Left lobe of liver (tissue), 2 donors: ENCODE measurements around the gene AGFG1. TPM values are rescaled to one million over a fixed set of nuclear protein-coding genes. Genes with fewer than 3 reads are reported as not detected.
"Not testable (repeated sequence)": the region's sequence is repeated elsewhere in the genome, so short reads cannot be mapped to it uniquely, and the experiment has no call there.

ENCODE experiments used
- ATAC-seq: fragments of 200-7000 bp; cut with Tn5 transposase; one replicate; pipeline ENCODE4 v1.9.1; 2020; ENCODE audit warnings: mild to moderate bottlenecking, moderate library complexity
- DNase-seq: peaks from one replicate; pipeline ENCODE4 v3.0.0-alpha.2; 2020; ENCODE audit warnings: low spot score
- total RNA-seq: library from RNA; stranded (reverse); gene quantifications from one replicate; pipeline ENCODE4 v1.2.1, GENCODE V29; 2021
- donor health status: DM: no; HTN: no; CAD: no; lungs with moderate emphysema.
- donor health status: DM: no; HTN: yes; CAD: no.

AGFG1 gene
- total RNA-seq, 1 donor from 2014 or later, result 21.9 TPM

DNA sequence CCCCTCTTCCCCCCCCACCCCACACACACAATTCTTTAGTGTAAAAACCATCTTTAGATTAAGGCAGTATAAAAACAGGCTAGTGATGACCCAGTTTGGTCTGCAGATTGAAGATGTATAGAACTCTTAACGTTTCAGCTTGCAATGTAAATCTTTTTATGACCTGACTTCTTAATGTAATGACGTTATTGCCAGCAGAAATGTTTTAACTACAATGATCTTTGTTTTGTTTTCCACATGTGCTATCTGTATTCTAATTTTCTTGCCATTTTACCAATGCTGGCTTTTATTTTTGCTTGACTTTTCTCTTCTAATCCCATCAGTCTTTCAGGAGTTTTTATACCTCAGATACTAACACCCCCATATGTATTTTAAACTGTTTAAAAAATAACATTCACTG is 25.2 kb downstream of the AGFG1 start:
- ATAC-seq (no peak), DNase-seq (no peak)

DNA sequence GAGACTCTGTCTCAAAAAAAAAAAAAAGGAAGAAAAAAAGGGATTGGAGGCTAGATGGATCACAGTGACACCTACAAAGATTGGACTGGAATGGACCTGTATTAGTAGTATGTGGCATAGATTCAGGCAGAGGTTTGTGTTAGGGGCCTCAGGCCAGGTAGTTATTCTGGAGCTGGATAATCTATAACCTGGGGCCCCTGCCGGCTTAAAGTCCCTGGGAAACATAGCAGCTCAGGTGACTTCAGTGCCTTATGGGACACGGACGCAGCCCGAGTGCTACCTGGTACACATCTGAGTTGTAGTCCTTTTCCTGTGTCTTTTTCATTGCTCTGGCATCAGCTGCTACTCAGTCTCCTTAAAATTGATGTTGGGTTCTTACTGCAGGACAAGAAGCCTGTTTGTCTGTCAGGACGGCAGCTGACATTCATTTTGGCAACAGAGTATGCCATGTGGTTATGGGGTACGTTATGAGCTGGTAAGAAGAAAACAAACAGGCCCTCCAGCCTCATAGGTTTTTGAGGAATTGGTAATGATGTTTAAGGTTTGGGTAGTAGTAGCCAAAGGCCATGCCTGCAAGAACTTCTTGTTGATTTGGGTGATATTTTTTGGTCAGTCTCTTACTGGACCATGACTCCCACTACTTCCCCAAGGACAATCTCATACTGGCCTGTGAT is 27.8 kb downstream of the AGFG1 start:
- DNase-seq (no peak), ATAC-seq (no peak)

DNA sequence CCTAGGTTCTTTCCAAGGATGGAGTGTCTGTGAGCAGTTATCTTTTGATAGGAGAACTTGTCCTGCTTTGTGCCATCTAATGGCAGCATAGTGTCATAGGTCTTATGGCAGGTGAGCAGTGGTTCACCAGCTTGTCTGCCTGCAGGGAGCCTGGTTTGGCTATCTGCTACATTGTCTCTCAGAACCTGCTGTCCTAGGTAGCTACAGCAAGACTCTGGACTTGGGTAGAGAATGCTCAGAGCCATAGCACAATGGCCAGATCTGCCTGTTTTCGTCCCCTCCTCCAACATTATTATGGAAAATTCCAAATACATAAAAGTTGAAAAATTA is 28.3 kb downstream of the AGFG1 start:
- ATAC-seq, result peak; percentile 24
- no peak for DNase-seq

DNA sequence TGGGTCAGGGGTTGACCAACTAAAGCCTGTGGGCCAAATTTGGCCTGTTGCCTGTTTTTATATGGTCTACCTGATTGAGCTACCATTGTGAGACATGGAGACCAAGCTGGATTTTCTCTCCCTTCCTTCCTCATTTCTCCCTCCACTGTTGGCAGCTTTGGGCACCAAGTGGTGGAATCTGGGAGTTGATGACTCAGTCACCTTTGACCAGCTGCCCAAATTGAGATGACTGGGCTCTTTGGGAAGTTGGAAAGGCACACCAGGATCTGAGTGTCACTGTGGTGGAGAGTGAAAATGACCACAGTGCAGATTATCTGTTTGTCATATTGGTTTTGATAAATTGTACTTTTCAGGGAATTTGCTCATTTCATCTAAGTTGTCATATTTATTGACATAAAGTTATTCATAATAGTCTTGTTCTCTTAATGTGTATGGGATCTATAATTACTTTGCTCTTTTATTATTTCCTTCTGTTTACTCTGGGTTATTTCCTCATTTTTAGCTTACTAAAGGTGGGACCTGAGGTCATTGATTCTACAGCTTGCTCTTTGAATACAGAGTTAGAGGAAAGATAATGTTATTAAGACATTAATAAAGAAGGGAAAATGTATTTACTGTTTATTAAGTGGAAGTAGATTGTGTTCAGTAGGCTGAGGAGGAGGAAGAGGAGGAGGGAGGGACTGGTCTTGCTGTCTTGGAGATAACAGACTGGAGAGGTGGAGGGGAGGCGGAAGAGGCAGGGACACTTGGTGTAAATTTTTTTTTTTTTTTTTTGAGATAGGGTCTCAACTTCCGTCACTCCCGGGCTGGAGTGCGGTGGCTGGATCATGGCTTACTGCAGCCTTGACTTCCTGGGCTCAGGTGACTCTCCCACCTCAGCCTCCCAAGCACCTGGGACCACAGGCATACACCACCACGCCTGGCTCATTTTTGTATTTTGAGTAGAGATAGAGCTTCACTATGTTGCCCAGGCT is 31.8 kb downstream of the AGFG1 start:
- ATAC-seq (peak; percentile 95), DNase-seq (peak; percentile 66)

DNA sequence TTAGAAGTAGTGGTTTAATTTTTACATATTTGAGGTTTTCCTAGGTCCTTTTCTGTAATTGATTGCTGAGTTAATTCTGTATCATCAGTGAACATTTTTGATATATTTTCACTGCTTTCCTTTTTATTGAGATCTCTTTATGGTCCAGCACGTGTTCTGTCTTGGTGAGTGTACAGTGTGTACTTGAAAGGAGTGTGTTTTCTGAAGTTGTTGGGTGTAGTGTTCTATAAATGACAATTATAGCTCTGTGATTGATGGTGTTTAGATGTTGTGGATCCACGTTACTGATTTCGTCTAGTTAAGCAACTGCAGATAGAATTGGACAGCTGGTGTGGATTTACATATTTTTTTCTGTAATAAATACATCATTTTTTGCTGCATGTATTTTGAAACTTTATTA is 32.7 kb downstream of the AGFG1 start:
- DNase-seq (no peak), ATAC-seq (no peak)

DNA sequence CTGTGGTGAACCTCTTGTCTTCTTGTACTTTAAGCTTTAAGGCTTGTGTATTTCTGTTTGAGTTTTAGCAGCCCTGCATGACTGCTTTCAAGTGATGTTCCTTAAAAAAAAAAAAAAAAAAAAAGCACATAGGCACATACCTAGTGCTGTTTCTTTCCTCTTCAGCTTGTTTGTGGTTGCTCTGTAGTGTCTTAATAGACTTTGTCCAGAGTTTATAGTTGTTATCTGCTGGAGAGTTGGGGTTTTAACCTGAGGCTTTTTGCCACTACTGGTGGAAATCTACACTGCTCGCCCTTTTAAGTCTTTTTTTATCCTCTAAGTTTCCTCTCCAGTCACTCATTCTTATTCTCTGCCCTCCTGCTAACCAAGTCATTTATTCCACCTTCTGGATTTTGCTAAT is 34.5 kb downstream of the AGFG1 start:
- DNase-seq, result no peak
- ATAC-seq, result peak; percentile 34

DNA sequence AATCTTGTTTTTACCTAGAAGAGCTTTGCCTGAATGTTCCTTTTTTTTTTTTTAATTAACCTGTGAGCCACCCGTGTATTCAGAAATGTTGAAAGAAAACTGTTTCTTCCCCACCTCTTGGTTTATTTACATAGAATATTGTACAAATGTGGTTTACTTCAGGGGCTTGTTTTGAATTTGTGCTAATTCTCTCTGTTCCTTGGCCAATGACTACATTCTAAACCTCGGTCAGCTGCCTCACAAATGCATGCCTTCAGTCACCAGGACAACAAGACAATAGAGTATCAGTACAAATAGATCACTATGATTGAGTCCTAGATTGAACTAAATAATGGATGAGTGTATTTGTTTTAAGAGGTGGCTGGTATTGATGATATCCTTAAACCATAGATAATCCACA is 36.0 kb downstream of the AGFG1 start:
- DNase-seq, result no peak
- no peak for ATAC-seq

DNA sequence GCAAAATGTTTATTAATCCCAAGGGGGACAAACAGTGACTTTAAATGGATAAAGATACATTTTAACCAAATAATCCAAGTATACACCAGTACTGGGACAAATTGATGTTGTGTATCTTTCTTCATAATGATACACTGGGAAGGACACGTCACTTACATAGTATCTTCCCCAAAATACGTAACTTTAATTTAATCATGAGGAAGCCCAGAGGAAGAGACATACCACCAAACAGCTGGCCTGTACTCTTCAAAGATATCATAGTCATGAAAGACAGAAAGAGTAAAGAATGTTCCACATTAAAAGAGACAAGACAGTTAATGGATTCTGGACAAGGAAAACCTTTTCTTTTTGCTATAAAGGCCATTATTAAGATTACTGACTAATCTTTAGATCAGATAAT is 37.1 kb downstream of the AGFG1 start:
- no peak for DNase-seq
- ATAC-seq, result no peak

DNA sequence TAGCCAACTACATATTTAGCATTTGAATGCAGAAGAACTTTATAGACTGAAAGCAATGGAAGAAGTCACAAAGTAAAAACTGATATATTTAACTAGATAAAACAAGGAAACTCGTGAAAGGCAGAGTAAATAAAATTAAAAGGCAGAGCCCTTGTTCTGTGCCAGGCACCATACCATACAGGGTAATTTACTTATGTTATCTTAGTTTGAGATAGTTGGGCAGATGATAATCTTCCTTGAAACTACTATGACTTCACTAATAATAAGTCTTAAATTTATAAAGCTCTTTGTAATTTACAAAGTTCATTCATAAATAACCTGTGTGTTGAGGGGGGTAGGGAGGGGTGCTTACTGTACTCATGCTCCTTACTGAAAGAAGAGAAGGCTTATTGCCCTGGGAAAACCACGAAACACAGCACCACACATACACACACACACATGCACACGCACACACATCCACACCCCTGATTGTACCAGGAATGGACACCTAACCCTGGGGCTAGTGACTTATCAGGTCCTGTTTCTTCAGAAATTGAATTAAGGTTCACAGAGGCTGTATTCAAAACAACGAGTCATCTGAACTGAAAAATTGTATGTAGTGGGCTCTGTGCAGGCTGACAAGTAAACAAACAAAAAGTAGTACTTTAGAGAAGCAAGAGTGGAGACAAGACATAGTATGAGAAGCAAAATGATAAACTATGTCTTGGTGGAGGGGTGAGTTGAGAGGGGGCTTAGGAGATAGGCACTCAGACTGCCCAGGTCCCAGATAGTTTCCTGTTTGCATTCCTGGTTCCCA is 38.1 kb downstream of the AGFG1 start:
- ATAC-seq, result no peak
- DNase-seq, result no peak

DNA sequence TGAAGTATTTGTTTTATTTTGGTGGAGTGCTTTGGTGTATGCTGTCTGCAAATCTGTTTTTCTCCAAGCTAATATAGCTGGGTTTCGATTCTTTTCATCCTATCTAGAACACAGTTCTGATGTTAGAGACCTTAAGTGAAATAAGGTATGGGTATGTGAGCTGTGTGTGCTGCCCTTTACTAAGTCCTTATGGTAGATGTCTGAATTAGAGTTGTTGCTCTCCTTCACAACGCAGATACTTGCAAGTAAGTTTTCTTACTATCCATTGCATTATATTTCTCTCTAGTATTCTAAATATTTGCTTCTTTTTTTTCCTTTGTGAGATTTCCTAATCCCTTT is 38.6 kb downstream of the AGFG1 start:
- DNase-seq, result no peak
- no peak for ATAC-seq

DNA sequence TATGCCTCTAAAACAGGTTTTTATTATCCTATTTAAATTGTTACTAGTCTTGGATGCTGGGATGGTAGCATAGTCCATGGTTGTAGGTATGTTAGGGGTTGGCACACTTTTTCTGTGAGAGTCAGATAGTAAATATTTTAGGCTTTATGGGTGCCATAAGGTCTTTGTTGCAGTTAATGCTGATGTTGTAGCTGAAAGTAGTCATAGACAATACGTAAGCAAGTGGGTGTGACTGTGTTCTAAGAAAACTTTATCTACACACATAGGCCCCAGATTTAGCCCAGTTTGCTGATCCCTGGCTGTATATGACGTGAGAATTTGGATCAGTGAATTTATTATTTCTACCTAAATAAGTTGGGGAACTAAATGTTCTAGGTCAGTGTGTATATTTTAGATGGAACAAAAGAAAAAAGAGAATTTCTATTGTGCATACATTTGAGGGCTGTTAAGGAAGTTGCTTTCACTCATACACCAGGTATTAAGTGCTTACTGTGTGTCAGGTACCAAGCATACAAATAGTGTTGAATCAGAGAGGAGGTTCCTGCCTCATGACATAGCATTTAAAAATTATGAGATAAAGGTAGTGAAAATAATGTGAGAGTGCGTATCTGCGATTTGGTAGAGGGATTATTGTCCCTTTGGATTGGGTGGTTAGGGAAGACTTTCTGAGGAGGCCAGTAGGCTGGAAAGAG is 39.4 kb downstream of the AGFG1 start:
- DNase-seq (no peak), ATAC-seq (no peak)

DNA sequence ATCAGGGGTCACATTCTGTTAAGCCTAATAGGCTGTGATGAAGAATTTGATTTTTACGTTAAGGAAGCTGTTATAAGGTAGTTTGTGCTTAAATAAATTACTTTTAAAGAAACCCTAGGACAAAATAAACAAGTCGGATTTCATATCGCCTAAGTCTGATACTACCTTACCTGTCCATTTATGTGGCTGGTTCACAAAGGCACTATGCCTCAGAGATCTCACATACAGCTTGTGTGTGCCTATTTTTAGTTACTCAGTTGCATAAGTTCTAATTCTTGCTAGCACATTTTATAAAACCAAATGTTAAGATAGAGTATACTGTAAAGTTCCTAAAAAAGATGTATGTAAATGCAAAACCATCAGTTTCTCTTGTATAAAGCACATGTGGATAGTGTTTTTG is 40.0 kb downstream of the AGFG1 start:
- ATAC-seq, result no peak

DNA sequence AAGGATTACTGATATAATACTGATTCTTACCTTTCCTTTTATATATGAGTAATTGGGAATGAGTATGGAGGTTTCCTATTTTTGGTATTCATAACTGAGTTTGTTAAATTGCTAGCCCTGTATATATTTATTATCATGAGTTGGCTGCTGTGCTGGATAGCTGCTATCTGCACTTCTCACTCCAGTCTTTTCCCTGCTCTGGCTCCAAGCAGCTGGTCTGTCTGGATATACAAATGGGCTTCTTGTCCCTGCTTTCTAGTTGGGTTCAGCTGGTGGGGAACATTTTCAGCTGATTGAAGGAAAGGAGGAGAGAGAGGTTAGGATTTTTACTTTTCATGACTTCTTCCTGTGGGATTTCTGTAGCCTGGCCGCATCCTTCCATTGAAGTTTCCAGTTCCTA is 41.2 kb downstream of the AGFG1 start:
- DNase-seq (no peak), ATAC-seq (no peak)

More for the DNA sequence above, 40.0 kb downstream of the AGFG1 start:
- DNase-seq, result no peak

DNA sequence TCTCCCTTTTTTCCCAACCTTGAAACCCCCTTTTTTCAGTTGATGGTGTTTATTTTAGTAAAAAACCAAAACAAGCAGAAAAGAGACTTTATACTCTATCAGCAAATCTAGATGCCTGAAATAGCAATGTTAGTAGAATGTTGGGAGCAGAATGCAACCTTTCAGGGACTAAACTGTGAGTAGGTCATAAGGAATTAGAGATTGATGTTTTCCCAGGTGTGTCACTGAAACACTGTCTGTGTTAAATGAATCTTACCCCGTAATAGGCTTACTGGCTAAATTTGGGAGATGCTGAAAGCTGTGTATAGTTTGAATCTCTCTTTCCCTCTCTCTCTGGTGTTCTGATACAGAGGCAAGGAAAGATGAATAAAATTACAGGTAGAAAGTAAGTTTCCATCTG is 43.8 kb downstream of the AGFG1 start:
- ATAC-seq (no peak), DNase-seq (no peak)

DNA sequence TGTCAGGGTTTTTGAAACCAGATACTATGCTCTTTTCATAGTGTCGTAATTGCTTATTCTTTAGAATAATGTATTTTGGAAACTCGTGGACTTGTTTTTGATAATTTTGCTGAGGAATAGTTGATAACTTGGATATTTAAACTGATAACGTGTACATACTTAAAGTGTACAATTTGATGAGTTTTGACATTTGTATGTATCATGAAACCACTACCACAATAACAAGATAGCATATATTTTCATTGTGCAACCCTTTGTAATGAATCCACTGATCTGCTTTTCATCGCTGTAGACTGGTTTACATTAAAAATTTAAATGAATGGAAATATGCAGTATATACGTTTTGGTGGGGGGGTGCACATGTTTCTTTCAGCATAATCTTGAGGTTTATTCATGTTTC is 45.8 kb downstream of the AGFG1 start:
- DNase-seq (no peak), ATAC-seq (no peak)

DNA sequence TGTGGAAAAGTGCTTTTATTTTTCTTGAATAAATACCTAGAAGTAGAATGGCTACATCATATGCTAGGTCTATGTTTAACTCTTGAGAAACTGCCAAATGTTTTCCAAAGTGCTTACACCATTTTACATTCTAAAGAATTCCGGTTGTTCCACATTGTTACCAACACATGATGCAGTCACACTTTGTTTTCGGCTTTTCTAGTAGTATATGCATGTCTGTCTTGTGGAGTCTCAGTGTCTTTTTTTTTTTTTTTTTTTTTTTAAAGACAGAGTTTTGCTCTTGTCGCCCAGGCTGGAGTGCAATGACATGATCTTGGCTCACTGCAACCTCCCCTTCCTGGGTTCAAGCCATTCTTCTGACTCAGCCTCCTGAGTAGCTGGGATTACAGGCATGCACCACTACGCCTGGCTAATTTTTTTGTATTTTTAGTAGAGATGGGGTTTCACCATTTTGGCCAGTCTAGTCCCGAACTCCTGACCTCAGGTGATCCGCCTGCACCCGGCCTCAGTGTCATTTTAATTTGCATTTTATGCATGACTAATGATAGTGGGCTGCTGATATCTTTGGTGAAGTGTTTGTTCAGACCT is 46.4 kb downstream of the AGFG1 start:
- not testable (repeated sequence) for ATAC-seq

DNA sequence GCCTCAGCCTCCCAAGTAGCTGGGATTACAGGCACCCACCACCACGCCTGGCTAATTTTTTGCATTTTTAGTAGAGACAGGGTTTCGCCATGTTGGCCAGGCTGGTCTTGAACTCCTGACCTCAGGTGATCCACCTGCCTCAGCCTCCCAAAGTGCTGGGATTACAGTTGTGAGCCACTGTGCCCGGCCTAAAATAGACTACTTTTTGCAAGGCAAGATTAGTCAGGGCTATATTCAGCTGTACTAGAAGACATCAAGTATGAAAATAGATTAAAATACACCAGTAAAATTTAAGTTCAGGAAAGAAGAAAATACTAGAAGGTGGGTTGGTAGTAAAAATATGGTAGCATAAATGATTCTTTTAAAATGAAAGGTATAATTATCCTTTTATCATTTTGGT is 49.2 kb downstream of the AGFG1 start:
- DNase-seq, ATAC-seq: not testable (repeated sequence)

More for the DNA sequence above, 46.4 kb downstream of the AGFG1 start:
- not testable (repeated sequence) for DNase-seq

DNA sequence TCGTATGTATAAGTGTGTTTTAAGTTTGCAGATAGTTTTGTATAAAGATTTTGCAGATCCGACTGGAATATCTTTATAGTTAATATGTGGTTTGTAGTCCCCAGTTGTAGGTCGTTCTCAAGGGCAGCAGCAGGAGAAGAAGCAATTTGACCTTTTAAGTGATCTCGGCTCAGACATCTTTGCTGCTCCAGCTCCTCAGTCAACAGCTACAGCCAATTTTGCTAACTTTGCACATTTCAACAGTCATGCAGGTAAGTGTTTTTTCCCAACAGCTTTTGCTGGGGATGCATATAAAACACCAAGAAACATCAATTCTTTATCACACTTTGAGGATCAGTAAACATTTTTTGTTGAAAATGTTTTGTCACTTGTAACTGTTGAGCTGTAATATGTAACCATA is 52.7 kb downstream of the AGFG1 start:
- DNase-seq (no peak), ATAC-seq (no peak)

DNA sequence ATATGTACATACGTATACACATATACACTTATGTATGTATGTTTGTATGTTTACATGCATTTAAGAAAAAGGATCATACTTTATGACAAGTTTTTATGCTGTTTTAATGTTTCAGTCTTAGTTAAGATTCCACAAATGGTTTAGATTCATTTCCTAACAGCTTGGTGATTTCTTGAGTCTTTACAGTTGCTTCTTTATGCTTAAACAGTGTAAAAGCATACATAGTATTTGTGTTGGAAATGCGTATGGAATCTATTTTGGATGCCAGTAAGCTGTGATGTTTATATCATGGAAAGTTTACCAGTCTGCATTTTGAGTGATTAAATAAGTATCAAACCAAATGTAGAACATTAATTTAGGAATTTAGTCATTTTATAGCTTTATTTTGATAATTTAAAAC is 55.4 kb downstream of the AGFG1 start:
- DNase-seq, result no peak
- ATAC-seq, result no peak

DNA sequence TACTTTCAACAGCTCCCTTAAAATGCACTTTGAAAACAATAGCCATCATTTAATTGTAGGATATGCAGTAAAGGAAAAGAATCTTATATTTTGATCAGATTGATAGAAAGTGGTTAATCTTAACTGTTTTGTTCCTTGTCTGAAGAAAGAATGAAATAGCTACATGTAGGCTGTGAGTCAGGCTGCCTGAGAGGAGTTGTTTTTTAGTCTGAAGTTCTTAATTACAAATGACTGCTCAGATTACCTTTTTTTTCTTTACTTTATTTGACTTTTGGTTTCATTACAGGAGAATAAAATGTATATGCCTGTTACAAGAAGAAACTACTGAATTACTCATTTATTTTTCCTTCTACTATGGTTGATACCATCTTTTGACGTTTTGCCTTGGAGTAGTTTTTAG is 56.8 kb downstream of the AGFG1 start:
- ATAC-seq (no peak), DNase-seq (no peak)

DNA sequence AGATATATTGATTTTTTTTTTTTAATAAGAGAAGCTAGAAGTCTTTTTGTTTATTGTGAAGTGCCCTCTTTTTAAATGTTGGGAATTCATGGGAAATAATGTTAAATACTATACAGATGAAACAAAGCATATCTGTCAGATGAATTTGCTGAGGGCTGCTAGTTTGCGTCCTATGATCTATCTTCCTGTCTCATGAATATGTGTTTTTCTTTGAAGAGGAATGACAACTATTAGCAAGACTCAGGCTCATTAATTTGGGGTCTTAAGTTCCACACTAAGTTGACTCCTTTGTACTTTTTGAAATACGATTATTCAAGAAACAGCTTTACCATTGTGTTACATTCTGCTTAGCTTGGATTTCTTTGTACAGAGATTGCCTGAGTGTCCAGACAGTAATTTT is 57.9 kb downstream of the AGFG1 start:
- no peak for DNase-seq
- no peak for ATAC-seq
